AG10803 (cell line): Measurements from ENCODE around the gene DNAH11.
"Not testable (repeated sequence)": the region's sequence is repeated elsewhere in the genome, so short reads cannot be mapped to it uniquely, and the experiment has no call there.

Source experiments
- DNase-seq: peaks from one replicate; pipeline ENCODE4 v3.0.0; 2010; ENCODE audit warnings: low read depth
- H3K4me3 ChIP-seq: 2 replicates; pipeline ENCODE4 v1.5.1; 2011; ENCODE audit warnings: mild to moderate bottlenecking, low read length, control low read depth
- TF ChIP-seq, protein P1 (sequence below): conservative IDR thresholded peaks from 2 replicates; pipeline ENCODE4 v1.5.1; 2011; ENCODE audit warnings: mild to moderate bottlenecking, low read length, control low read depth, inconsistent platforms

Gene DNAH11

GRCh38 chr7:21730399-21730798 is 187.6 kb downstream of the DNAH11 start:
- DNase-seq = no peak
- H3K4me3 ChIP-seq = no peak overlapping the region
- TF ChIP-seq, protein P1, sequence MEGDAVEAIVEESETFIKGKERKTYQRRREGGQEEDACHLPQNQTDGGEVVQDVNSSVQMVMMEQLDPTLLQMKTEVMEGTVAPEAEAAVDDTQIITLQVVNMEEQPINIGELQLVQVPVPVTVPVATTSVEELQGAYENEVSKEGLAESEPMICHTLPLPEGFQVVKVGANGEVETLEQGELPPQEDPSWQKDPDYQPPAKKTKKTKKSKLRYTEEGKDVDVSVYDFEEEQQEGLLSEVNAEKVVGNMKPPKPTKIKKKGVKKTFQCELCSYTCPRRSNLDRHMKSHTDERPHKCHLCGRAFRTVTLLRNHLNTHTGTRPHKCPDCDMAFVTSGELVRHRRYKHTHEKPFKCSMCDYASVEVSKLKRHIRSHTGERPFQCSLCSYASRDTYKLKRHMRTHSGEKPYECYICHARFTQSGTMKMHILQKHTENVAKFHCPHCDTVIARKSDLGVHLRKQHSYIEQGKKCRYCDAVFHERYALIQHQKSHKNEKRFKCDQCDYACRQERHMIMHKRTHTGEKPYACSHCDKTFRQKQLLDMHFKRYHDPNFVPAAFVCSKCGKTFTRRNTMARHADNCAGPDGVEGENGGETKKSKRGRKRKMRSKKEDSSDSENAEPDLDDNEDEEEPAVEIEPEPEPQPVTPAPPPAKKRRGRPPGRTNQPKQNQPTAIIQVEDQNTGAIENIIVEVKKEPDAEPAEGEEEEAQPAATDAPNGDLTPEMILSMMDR = no peak

- no peak overlapping the region for H3K4me3 ChIP-seq
- TF ChIP-seq, protein P1 = no peak
- DNase-seq = no peak
Observed at GRCh38 chr7:21731977-21732376, 189.1 kb downstream of the DNAH11 start.

DNA sequence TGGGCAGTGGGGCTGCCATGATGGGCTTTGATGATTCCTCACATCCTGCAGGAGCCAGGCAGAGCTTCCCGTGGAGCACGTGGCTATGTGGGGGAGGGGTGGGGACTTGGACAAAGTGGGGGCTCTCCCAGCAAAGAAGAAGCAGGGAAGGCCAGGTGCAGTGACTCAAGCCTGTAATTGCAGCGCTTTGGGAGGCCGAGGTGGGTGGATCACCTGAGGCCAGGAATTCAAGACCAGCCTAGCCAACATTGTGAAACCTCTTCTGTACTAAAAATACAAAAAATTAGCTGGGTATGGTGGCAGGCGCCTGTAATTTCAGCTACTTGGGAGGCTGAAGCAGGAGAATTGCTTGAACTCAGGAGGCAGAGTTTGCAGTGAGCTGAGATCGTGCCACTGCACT is 190.1 kb downstream of the DNAH11 start:
- not testable (repeated sequence) for H3K4me3 ChIP-seq, DNase-seq

DNA sequence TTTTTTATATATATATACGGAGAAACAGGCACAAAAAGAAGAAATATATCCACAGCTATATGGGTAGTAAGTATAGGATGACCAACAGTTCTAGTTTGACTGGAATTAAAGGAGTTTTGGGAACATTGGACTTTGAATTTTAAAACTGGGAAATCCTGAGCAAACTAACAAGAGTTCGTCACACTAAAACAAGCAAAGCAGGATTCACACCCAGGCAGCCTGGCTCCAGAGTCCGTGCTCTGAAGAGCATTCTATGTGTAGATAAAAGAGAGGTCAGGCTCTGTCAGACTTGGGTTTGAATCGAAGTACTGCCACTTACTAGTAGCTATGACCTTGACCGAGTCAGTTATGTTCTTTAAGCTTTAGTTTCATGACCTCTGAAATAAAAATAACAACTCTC is 191.0 kb downstream of the DNAH11 start:
- no peak overlapping the region for H3K4me3 ChIP-seq
- no peak for DNase-seq
- TF ChIP-seq, protein P1 = no peak

DNA sequence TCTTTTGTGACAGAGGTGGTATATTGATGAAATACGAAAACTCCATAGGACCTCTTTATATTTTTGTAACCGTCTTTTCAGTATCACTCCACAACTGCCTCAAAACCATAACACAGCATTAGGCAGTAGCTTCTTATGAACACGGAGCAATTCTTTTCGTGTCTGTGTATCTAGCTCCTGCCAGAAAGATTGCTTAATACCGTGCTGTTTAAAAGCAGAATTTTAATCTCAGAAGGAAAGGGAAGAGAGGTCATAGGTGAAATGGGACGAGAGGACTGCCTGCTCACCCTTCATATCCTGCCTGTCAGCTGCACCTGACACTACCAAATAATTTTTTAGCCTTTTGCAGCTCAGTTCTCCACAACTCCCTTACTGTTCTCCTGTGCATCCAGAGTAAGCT is 200.7 kb downstream of the DNAH11 start:
- no peak overlapping the region for H3K4me3 ChIP-seq
- TF ChIP-seq, protein P1 = no peak
- no peak for DNase-seq

DNA sequence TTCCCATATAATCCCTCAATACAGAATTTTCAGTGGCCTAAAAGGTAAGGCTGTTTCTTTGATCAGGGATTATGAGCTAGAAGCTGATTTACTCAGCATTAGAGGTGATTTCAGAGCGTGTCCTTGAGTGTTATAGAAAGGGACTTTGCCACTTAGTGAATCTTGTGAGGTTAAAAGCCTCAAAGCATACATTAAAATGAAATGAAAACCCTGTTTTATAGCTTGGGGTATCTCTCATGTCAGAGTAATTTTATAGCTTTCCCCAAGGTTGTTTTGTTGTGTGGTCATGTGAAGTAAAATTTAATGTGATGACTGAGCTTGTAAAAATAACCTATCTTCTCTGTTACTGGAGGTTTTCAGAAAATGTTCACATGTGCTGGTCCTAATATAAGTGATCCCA is 204.1 kb downstream of the DNAH11 start:
- DNase-seq = no peak
- TF ChIP-seq, protein P1 = no peak

GRCh38 chr7:21747806-21748205 is 205.0 kb downstream of the DNAH11 start:
- no peak for DNase-seq
- no peak overlapping the region for H3K4me3 ChIP-seq
- TF ChIP-seq, protein P1 = no peak

More for the DNA sequence above, 204.1 kb downstream of the DNAH11 start:
- H3K4me3 ChIP-seq = no peak overlapping the region

- no peak for DNase-seq
- no peak overlapping the region for H3K4me3 ChIP-seq
- TF ChIP-seq, protein P1 = no peak
Observed at GRCh38 chr7:21749378-21749777, 206.5 kb downstream of the DNAH11 start.
